HEK293T (cell line): ENCODE data around the gene KIF1A.

Experiments
- CTCF ChIA-PET: fragments of 350-600 bp; formaldehyde crosslinking; extraction: SDS; loops from one replicate; lab custom pipeline; 2021; ENCODE audit warnings: antibody characterized with exemption, inconsistent platforms; lab: Yijun Ruan, JAX
- POLR2A ChIA-PET: fragments of 350-600 bp; formaldehyde crosslinking; extraction: SDS; loops from one replicate; lab custom pipeline; 2020; ENCODE audit warnings: antibody characterized with exemption, inconsistent platforms; lab: Yijun Ruan, JAX
- DNase-seq: peaks from one replicate; pipeline ENCODE4 v3.0.0; 2012; ENCODE audit warnings: mixed read lengths; ENCODE audit errors: extremely low spot score
- ARNT ChIP-seq: fragments of 450-650 bp; IDR thresholded peaks from 2 replicates; pipeline ENCODE4 v1.6.1; 2017; ENCODE audit warnings: mild to moderate bottlenecking
- BHLHE40 ChIP-seq: fragments of 450-650 bp; IDR thresholded peaks from 2 replicates; pipeline ENCODE4 v1.6.1; 2016; ENCODE audit warnings: mild to moderate bottlenecking, moderate library complexity, borderline replicate concordance
- CTBP1 ChIP-seq: fragments of 450-650 bp; IDR thresholded peaks from 2 replicates; pipeline ENCODE4 v1.6.1; 2016; ENCODE audit warnings: borderline replicate concordance
- ELF4 ChIP-seq: fragments of 450-650 bp; IDR thresholded peaks from 2 replicates; pipeline ENCODE4 v1.6.1; 2017; ENCODE audit warnings: antibody characterized with exemption
- FOXA1 ChIP-seq: fragments of 450-650 bp; IDR thresholded peaks from 2 replicates; pipeline ENCODE4 v1.6.1; 2016; ENCODE audit warnings: mild to moderate bottlenecking
- FOXK2 ChIP-seq: fragments of 450-650 bp; IDR thresholded peaks from 2 replicates; pipeline ENCODE4 v1.6.1; 2016; ENCODE audit warnings: mild to moderate bottlenecking
- FOXM1 ChIP-seq: fragments of 450-650 bp; IDR thresholded peaks from 2 replicates; pipeline ENCODE4 v1.6.1; 2017; ENCODE audit warnings: mild to moderate bottlenecking, borderline replicate concordance
- HDGF ChIP-seq: fragments of 450-650 bp; IDR thresholded peaks from 2 replicates; pipeline ENCODE4 v1.6.1; 2017; ENCODE audit warnings: antibody characterized with exemption, borderline replicate concordance
- L3MBTL2 ChIP-seq: fragments of 450-650 bp; conservative IDR thresholded peaks from 2 replicates; pipeline ENCODE4 v1.6.1; 2016; ENCODE audit warnings: mild to moderate bottlenecking
- LEF1 ChIP-seq: fragments of 450-650 bp; IDR thresholded peaks from 2 replicates; pipeline ENCODE4 v1.6.1; 2017; ENCODE audit warnings: mild to moderate bottlenecking, borderline replicate concordance
- NFRKB ChIP-seq: fragments of 450-650 bp; IDR thresholded peaks from 2 replicates; pipeline ENCODE4 v1.6.1; 2016; ENCODE audit warnings: mild to moderate bottlenecking, moderate library complexity
- PKNOX1 ChIP-seq: fragments of 450-650 bp; IDR thresholded peaks from 2 replicates; pipeline ENCODE4 v1.6.1; 2016
- SP1 ChIP-seq: fragments of 450-650 bp; IDR thresholded peaks from 2 replicates; pipeline ENCODE4 v1.6.1; 2017
- SUZ12 ChIP-seq: fragments of 450-650 bp; IDR thresholded peaks from 2 replicates; pipeline ENCODE4 v1.6.1; 2016; ENCODE audit warnings: mild to moderate bottlenecking
- TARDBP ChIP-seq: fragments of 450-650 bp; IDR thresholded peaks from 2 replicates; pipeline ENCODE4 v1.6.1; 2016
- ZNF384 ChIP-seq: fragments of 450-650 bp; IDR thresholded peaks from 2 replicates; pipeline ENCODE4 v1.6.1; 2016

Gene KIF1A

GRCh38 chr2:240672701-240673190 is 147.3 kb downstream of the KIF1A start:
- TF ChIP-seq ZNF384 (no peak), NFRKB (no peak), CTBP1 (no peak), BHLHE40 (no peak), PKNOX1 (no peak), FOXK2 (no peak), TARDBP (no peak), FOXA1 (no peak), SP1 (no peak), LEF1 (no peak), HDGF (no peak)
- ChIA-PET POLR2A (no interaction called here), CTCF (no interaction called here)
- DNase-seq: no peak

- POLR2A ChIA-PET: no interaction called here
- CTCF ChIA-PET: no interaction called here
Measured at GRCh38 chr2:240672076-240672700, 147.8 kb downstream of the KIF1A start.

GRCh38 chr2:240670950-240671349 is 149.1 kb downstream of the KIF1A start:
- TF ChIP-seq LEF1: no peak
- TF ChIP-seq SP1: no peak
- TF ChIP-seq L3MBTL2: no peak
- TF ChIP-seq ZNF384: no peak
- no peak for TF ChIP-seq FOXK2
- TF ChIP-seq BHLHE40: no peak
- TF ChIP-seq FOXA1: no peak
- no peak for TF ChIP-seq PKNOX1
- no peak for TF ChIP-seq NFRKB
- CTCF ChIA-PET: no interaction called here
- POLR2A ChIA-PET: no interaction called here
- no peak for DNase-seq

More at GRCh38 chr2:240672076-240672700, 147.8 kb downstream of the KIF1A start:
- TF ChIP-seq FOXK2: no peak
- TF ChIP-seq CTBP1: no peak
- TF ChIP-seq ELF4: no peak
- no peak for TF ChIP-seq SP1
- no peak for TF ChIP-seq LEF1
- TF ChIP-seq FOXM1: no peak
- no peak for TF ChIP-seq L3MBTL2
- no peak for TF ChIP-seq ARNT
- no peak for TF ChIP-seq BHLHE40
- TF ChIP-seq FOXA1: no peak
- no peak for TF ChIP-seq TARDBP
- TF ChIP-seq ZNF384: no peak
- TF ChIP-seq HDGF: no peak
- TF ChIP-seq SUZ12: no peak
- no peak for TF ChIP-seq NFRKB
- TF ChIP-seq PKNOX1: no peak
- no peak for DNase-seq

- ChIA-PET CTCF (no interaction called here), POLR2A (no interaction called here)
- DNase-seq: no peak
- TF ChIP-seq FOXA1 (no peak), FOXK2 (no peak)
Measured at GRCh38 chr2:240670402-240670801, 149.6 kb downstream of the KIF1A start.

- ChIA-PET POLR2A (no interaction called here), CTCF (no interaction called here)
- no peak for TF ChIP-seq HDGF
- TF ChIP-seq BHLHE40: no peak
- TF ChIP-seq FOXM1: no peak
- TF ChIP-seq LEF1: no peak
- TF ChIP-seq SUZ12: no peak
- no peak for TF ChIP-seq L3MBTL2
- TF ChIP-seq SP1: no peak
- TF ChIP-seq FOXA1: no peak
- TF ChIP-seq CTBP1: no peak
- no peak for TF ChIP-seq PKNOX1
- no peak for TF ChIP-seq NFRKB
- TF ChIP-seq ZNF384: no peak
- no peak for TF ChIP-seq ARNT
- TF ChIP-seq TARDBP: no peak
- TF ChIP-seq FOXK2: no peak
- TF ChIP-seq ELF4: no peak
- DNase-seq: no peak
Measured at GRCh38 chr2:240664622-240665021, 155.4 kb downstream of the KIF1A start.
